CD4-positive, alpha-beta T cell (primary cell): ENCODE results near the gene APOD. TPM values are rescaled to one million over a fixed set of nuclear protein-coding genes. Genes with fewer than 3 reads are reported as not detected.

Experiments
- ATAC-seq: fragments of 200-7000 bp; cut with Tn5 transposase; one replicate; pipeline ENCODE4 v1.10.0; 2022; ENCODE audit warnings: mild to moderate bottlenecking; ENCODE audit not compliant: poor library complexity
- CTCF ChIA-PET: fragments of 350-600 bp; sonication (Branson Sonifier 250); formaldehyde crosslinking; loops from one replicate; lab custom pipeline; 2021; ENCODE audit warnings: antibody characterized with exemption, inconsistent platforms; lab: Charles Lee
- POLR2A ChIA-PET: fragments of 350-600 bp; sonication (Branson Sonifier 250); formaldehyde crosslinking; loops from one replicate; lab custom pipeline; 2021; ENCODE audit warnings: antibody characterized with exemption, inconsistent platforms; lab: Charles Lee
- DNase-seq, 14 experiments: peaks; one replicate each; pipeline ENCODE4 v3.0.0-alpha.2; 2013 to 2020; ENCODE audit warnings: mixed read lengths in 2 of 14
- H3K27ac ChIP-seq, 2 donors: one replicate each; pipeline versions ENCODE4 v1.5.1 to v1.7.0; 2013; ENCODE audit warnings: low read length in 2 of 2, low read depth in 1 of 2, mild to moderate bottlenecking in 1 of 2
- H3K27me3 ChIP-seq, 2 experiments: 1 replicate in 1 of 2; 2 replicates in 1 of 2; pipeline versions ENCODE4 v1.6.1 to v1.7.0; 2013; ENCODE audit warnings: low read length in 2 of 2, control low read depth in 1 of 2, mild to moderate bottlenecking in 1 of 2, moderate library complexity in 1 of 2; ENCODE audit not compliant: insufficient read depth in 2 of 2, control insufficient read depth in 1 of 2
- H3K36me3 ChIP-seq: one replicate; pipeline ENCODE4 v1.6.1; 2013; ENCODE audit warnings: low read length, control low read depth; ENCODE audit not compliant: insufficient read depth
- H3K4me1 ChIP-seq: one replicate; pipeline ENCODE4 v1.6.1; 2013; ENCODE audit warnings: low read length, control low read depth; ENCODE audit not compliant: insufficient read depth
- H3K4me3 ChIP-seq: one replicate; pipeline ENCODE4 v1.5.1; 2013; ENCODE audit warnings: mild to moderate bottlenecking, low read length, moderate library complexity
- H3K9me3 ChIP-seq, 2 experiments: 1 replicate in 1 of 2; 2 replicates in 1 of 2; pipeline versions ENCODE4 v1.6.1 to v1.7.0; 2013; ENCODE audit warnings: low read length in 2 of 2, mild to moderate bottlenecking in 2 of 2, control low read depth in 1 of 2, moderate library complexity in 1 of 2; ENCODE audit not compliant: control insufficient read depth in 1 of 2, insufficient read depth in 1 of 2
- H3K27ac Mint-ChIP-seq: one replicate; pipeline ENCODE4 v1.8.0; 2020; ENCODE audit warnings: mixed read lengths
- H3K27me3 Mint-ChIP-seq: one replicate; pipeline ENCODE4 v1.8.0; 2021; ENCODE audit warnings: mixed read lengths
- H3K36me3 Mint-ChIP-seq: one replicate; pipeline ENCODE4 v1.8.0; 2021; ENCODE audit warnings: low read depth, mixed read lengths
- H3K4me1 Mint-ChIP-seq: one replicate; pipeline ENCODE4 v1.8.0; 2021; ENCODE audit warnings: low read depth, mixed read lengths
- H3K4me3 Mint-ChIP-seq: one replicate; pipeline ENCODE4 v1.8.0; 2020; ENCODE audit warnings: mild to moderate bottlenecking, mixed read lengths
- H3K9me3 Mint-ChIP-seq: one replicate; pipeline ENCODE4 v1.8.0; 2020; ENCODE audit warnings: mixed read lengths
- CTCF ChIP-seq: fragments of 200-600 bp; IDR thresholded peaks from one replicate; pipeline ENCODE4 v1.8.0; 2022; ENCODE audit warnings: antibody characterized with exemption, mild to moderate bottlenecking
- intact Hi-C, 2 experiments: fragments of 100-400 bp; cut with DNase I in 1 of 2; cut with micrococcal nuclease in 1 of 2; formaldehyde crosslinking; loops; one replicate each; pipeline versions ENCODE4 v1.15.1 to v1.9.0; 2023 to 2025; cut with DNase I, micrococcal nuclease
- total RNA-seq, 174 experiments: library from RNA in 2 of 174; stranded (reverse) in 2 of 174; gene quantifications; one replicate each; pipeline ENCODE4 v1.2.3 and lab custom pipeline; 2021 to 2026

APOD gene
- total RNA-seq, 2 experiments from 2014 or later: not detected

- peak overlapping the region; percentile 83 for H3K4me3 Mint-ChIP-seq
- H3K9me3 Mint-ChIP-seq: no peaks in the 10 kb centered on the region
- Histone ChIP-seq H3K27me3 (no peaks in the 10 kb centered on the region), H3K4me1 (peaks cover 62% of the 10 kb centered on the region), H3K27ac (peak overlapping the region; percentile 22 to 50), H3K36me3 (no peaks in the 10 kb centered on the region), H3K9me3 (no peaks in the 10 kb centered on the region), H3K4me3 (no peak overlapping the region)
- CTCF ChIA-PET: interaction anchor here (0.9 to 4.7 kb wide), 3 partner anchors 9 to 284 kb away, joined by 3 to 33 read pairs (median 8); partner anchors contain the start of genes PPP1R2 and XXYLT1
- TF ChIP-seq CTCF: no peak
- H3K4me1 Mint-ChIP-seq: peaks cover 77% of the 10 kb centered on the region
- intact Hi-C loops: loop anchor here in 1 of 2 experiments (10.0 kb wide), 1 partner anchor 100 kb away; no protein-coding TSS in a partner anchor
- POLR2A ChIA-PET: interaction anchor here (0.7 to 9.6 kb wide), 6 partner anchors 9 to 140 kb away, joined by 3 to 202 read pairs (median 4); partner anchors contain the start of gene PPP1R2
- no peaks in the 10 kb centered on the region for H3K36me3 Mint-ChIP-seq
- H3K27me3 Mint-ChIP-seq: no peaks in the 10 kb centered on the region
- peak in 4 of 14 experiments; percentile 34 to 55 (median 52) for DNase-seq
- peak; percentile 23 for ATAC-seq
- H3K27ac Mint-ChIP-seq: peak overlapping the region; percentile 93
Measured at GRCh38 chr3:195555110-195555509, 28.6 kb downstream of the APOD start.

GRCh38 chr3:195554458-195554857, 29.3 kb downstream of the APOD start:
- no peak for ATAC-seq
- POLR2A ChIA-PET: interaction anchor here (0.6 to 9.6 kb wide), 4 partner anchors 9 to 203 kb away, joined by 3 to 202 read pairs (median 8); partner anchors contain the start of gene PPP1R2
- CTCF ChIA-PET: interaction anchor here (2.0 to 4.7 kb wide), 2 partner anchors 13 to 297 kb away, joined by 7 to 33 read pairs; partner anchors contain the start of gene PPP1R2
- Histone ChIP-seq H3K27me3 (no peaks in the 10 kb centered on the region), H3K36me3 (no peaks in the 10 kb centered on the region), H3K27ac (peak overlapping the region in 1 of 2 donors; percentile 10), H3K4me1 (peaks cover 68% of the 10 kb centered on the region), H3K4me3 (no peak overlapping the region), H3K9me3 (no peaks in the 10 kb centered on the region)
- TF ChIP-seq CTCF: no peak
- peak overlapping the region; percentile 93 for H3K27ac Mint-ChIP-seq
- no peak for DNase-seq
- intact Hi-C loops: loop anchor here in 1 of 2 experiments (5.0 to 10.0 kb wide), 3 partner anchors 53 to 353 kb away; partner anchors contain the start of gene TNK2
- peak overlapping the region; percentile 40 for H3K4me3 Mint-ChIP-seq
- no peaks in the 10 kb centered on the region for H3K9me3 Mint-ChIP-seq
- H3K4me1 Mint-ChIP-seq: peaks cover 83% of the 10 kb centered on the region
- H3K27me3 Mint-ChIP-seq: no peaks in the 10 kb centered on the region
- H3K36me3 Mint-ChIP-seq: no peaks in the 10 kb centered on the region

GRCh38 chr3:195553268-195553667, 30.5 kb downstream of the APOD start:
- H3K27me3 Mint-ChIP-seq: no peaks in the 10 kb centered on the region
- peak overlapping the region; percentile 32 for H3K4me3 Mint-ChIP-seq
- H3K36me3 Mint-ChIP-seq: no peaks in the 10 kb centered on the region
- POLR2A ChIA-PET: interaction anchor here (9.6 kb wide), 1 partner anchor 13 kb away, joined by 202 read pairs; the partner anchor contains the start of gene PPP1R2
- DNase-seq (no peak), ATAC-seq (no peak)
- Histone ChIP-seq H3K4me1 (peaks cover 76% of the 10 kb centered on the region), H3K9me3 (no peaks in the 10 kb centered on the region), H3K27ac (peak overlapping the region; percentile 60 to 73), H3K27me3 (no peaks in the 10 kb centered on the region), H3K4me3 (no peak overlapping the region), H3K36me3 (no peaks in the 10 kb centered on the region)
- peaks cover 84% of the 10 kb centered on the region for H3K4me1 Mint-ChIP-seq
- H3K9me3 Mint-ChIP-seq: no peaks in the 10 kb centered on the region
- CTCF ChIA-PET: interaction anchor here (2.0 kb wide), 1 partner anchor 298 kb away, joined by 7 read pairs; no protein-coding TSS in a partner anchor
- TF ChIP-seq CTCF: no peak
- intact Hi-C loops: loop anchor here in 1 of 2 experiments (5.0 to 10.0 kb wide), 3 partner anchors 54 to 354 kb away; partner anchors contain the start of gene TNK2
- peak overlapping the region; percentile 93 for H3K27ac Mint-ChIP-seq
